GM18861 (cell line): ENCODE data around the gene RRH.
"Not testable (repeated sequence)": the region's sequence is repeated elsewhere in the genome, so short reads cannot be mapped to it uniquely, and the experiment has no call there.

Source experiments
- ATAC-seq: cut with Tn5 transposase; IDR thresholded peaks from one replicate; pipeline ENCODE4 v1.9.1; 2021; ENCODE audit not compliant: unreplicated experiment

The RRH gene

DNA sequence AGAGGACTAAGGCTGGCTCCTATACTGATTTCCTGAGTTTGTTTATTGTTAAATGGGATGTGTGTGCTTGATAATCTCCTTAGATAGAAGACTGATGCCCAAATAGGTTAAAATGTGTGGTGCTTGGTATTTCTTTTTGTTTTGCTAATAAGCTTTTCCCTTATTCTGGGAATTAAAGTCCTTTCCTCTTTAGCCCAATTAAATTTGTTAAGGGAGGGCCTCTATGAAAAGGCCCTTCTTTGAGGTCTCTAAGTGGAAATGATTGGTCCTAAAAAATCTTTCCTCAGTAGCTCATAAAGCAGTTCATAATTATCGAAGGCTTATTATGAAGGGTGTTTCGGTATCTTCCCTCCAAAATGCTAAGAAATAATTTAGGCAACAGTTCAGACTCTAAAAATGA is at the start of gene RRH:
Gene RRH (plus strand): TSS at position 301 of the 400 bp plus-strand sequence. CDS start 56 bp downstream, at position 357.
- no peak for ATAC-seq

GRCh38 chr4:109782092-109782491 is 45.7 kb upstream of the RRH start:
- ATAC-seq = not testable (repeated sequence)

DNA sequence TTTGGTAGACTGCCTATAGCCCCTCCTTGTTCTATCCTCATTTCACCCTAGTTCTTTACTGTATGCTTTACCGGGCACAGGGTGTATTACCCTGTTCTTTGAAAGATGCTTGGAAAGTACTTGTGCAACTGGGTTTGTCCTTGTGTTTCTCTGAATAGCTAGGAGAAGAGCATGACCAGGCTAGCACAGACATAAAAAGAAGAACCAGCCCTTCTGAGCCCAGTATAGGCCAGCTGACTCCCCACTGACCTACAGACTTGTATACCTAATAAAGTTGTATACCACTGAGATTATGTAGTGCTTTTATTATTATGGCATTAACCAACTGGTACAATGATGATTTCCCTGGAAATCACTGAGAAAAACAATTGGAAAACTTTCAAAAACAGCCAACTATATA is 40.9 kb upstream of the RRH start:
- ATAC-seq = no peak

- no peak for ATAC-seq
Observed at GRCh38 chr4:109787807-109788206, 40.0 kb upstream of the RRH start.

DNA sequence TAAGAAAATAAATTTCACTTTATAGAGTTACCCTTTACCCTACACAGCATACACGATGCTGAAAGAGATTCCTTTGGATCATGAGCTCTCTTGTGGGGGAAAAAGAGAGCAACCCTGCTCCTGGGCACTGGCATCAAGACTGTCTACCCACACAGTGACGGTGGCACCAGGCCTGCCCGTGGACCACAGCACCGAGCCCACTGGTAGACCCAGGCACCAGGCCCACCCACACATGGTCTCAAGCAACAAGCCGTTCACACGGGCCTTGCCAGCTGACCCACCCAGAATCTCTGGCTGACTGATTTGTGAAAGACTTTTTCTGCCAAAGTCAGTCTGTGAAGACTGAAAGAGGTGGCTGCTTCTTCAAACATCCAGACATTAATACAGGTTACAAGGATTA is 32.7 kb upstream of the RRH start:
- ATAC-seq = no peak

DNA sequence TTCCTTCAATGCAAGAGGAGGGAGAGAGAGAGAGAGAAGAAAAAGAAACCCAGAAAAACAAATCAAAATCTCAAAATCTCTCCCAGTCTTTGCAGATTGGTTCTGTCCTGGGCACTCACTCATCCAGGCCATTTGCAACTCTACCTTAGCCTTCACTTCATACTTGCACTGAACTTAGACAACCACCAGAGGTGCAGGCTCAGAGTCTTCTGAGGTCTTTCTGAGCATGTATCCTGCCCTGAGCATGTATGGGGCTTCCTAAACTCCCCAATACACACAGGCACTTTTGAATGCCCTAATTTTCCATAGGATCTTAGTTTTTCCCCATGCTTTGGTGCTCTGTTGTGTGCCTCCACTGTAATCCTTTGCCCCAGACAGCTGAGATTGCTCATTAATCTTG is 28.9 kb upstream of the RRH start:
- ATAC-seq = no peak

DNA sequence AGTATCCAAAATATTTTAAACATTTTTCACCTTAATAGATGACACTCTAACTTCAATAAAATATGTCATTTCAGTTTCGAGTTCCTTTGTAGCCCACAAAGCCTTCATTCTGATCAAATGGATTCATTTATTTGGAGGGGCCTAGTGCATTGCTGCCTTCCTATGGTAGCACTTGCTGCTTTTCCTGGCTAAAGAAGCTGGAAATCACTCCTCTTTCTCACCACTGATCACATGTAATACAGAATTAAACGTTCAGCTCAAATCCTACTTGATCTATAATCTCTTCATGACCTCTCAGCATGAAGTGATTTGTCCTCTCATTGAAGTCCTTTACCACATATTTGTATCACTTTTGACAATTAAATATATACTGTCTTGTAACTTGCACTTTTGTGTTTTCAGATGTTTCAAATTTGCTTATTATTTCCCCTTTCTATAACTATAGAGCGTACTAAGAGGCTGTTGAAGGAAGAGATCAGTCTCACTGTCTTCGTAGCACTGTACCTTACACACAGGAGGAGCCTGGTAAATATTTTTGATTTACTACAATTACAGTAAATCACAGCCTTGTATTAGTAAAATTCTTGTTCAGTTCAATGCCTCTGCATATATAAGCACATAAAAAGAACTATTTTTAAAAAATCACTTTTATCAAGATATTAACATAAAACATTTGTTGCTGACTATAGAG is 26.5 kb upstream of the RRH start:
- ATAC-seq = no peak

DNA sequence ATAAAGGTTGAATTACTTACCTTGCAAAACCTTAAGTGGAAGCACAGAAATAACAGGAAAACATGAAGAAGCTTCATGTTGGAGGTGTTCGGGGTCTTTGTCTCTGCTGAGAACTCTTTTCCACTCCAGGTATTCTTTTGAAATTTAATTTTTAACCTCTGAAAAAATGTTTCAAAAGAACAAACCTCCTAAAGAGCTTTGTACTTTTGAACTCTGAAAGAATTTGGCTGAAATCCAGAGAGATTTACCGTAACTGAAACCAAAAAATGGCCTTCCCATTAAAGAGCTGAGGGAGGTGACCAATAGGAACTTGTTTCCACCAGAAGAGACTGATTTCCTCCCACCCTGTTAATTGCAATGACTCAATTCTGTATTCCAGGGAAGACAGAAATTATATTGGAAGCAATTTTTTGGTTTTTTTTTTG is 25.9 kb upstream of the RRH start, which contains the start of gene CFI:
Gene CFI (minus strand): TSS at position 105 of the 425 bp plus-strand sequence. CDS start 28 bp downstream, at position 77.
- ATAC-seq = no peak

DNA sequence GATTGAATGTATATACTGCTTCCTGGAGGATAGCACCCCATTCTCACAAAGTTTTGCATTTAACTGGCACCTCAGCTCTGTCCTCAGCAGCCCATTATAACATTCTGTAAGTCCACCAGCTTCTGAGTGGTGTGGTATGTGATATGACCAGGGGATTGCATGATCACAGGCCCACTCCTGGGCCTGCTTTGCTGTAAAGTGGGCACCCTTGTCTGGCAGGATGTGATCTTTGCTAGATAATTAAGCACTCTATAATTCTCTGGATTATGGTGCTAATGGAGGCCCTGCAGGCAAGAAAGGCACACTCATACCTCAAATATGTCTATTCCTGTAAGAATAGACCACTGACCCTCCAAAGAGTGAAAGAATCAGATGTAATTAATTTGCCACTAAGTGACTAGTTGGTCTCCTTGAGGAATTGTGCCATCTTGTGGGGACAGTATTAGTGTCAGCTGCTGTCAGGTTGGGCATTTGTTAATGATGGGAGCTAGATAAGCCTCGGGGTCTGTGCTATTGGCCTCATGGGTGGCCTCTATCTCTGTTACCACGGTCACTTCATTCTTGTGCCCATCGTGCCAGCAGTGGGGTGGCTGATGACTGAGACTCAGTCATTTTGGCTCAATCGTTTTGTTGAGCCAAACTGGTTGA is 23.7 kb upstream of the RRH start:
- peak; percentile 74 for ATAC-seq

DNA sequence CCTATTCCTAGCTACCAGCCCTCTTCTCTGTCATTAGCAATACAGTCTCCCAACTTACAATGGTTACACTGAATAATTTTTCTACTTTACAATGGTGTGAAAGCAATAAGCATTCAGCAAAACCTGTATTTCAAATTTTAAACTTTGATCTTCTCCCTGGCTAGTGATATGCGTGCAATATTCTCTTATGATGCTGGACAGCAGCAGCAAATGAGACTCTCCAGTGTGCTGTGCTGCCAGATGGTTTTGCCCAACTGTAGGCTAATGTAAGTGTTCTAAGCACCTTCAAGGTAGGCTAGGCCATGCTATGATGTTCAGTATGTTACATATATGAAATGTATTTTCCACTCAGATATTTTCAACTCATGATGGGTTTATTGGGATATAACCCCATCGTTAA is 18.1 kb upstream of the RRH start:
- no peak for ATAC-seq

GRCh38 chr4:109810552-109811387 is 17.0 kb upstream of the RRH start:
- ATAC-seq = no peak

DNA sequence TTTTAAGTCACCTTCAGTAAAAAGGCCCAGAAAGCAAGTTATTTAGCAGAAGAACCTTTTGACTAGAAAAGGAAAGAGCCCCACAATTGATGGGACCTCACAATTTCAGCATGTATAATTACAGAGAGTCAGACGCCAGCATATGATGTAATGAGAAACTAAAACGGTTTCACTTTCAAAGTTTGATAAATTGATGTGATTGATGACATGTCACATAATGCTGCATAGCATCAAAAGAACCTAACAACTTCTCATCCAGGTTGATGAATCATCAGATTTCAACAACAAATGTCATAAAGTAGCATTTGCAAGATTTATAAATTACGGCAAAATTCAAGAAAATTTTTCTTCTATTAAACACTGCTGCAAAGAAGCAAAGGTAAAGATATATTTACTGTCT is 16.1 kb upstream of the RRH start:
- ATAC-seq = no peak

GRCh38 chr4:109815151-109816081 is 12.4 kb upstream of the RRH start, which contains the start of gene GAR1:
TSS of gene GAR1 (plus strand) at chr4:109815762. CDS start at chr4:109816165, 403 bp downstream.
- peak; percentile 98 for ATAC-seq

DNA sequence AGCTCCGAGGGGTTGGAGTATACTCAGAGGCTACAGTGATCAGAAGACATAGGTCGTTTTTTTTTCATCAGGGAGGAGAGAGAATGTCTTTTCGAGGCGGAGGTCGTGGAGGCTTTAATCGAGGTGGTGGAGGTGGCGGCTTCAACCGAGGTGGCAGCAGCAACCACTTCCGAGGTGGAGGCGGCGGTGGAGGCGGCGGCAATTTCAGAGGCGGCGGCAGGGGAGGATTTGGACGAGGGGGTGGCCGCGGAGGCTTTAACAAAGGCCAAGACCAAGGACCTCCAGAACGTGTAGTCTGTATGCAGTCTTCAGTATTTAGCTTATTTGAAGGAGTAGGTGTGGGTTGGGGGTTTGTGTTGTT is 11.7 kb upstream of the RRH start:
- no peak for ATAC-seq

DNA sequence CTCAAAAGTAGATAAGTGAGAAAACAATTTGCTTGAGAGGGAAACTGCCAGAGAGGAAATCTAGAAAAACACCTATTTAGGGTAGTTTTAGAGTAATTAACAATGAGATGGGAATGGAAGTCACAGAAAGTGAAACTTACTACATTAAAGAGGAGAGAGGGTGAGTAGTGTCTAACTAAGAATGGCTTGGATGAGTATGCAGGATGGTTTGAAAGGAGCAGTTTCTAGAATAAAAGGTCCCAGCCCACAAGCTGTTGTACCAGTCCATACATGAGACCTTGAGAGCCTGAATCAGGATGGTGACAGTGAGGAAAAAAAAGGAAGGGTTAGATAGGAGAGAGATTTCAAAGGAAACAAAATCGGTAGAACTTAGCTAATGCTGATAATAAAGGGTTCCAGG is 10.9 kb upstream of the RRH start:
- ATAC-seq = no peak

- no peak for ATAC-seq
Observed at GRCh38 chr4:109818268-109818667, 9.5 kb upstream of the RRH start.

DNA sequence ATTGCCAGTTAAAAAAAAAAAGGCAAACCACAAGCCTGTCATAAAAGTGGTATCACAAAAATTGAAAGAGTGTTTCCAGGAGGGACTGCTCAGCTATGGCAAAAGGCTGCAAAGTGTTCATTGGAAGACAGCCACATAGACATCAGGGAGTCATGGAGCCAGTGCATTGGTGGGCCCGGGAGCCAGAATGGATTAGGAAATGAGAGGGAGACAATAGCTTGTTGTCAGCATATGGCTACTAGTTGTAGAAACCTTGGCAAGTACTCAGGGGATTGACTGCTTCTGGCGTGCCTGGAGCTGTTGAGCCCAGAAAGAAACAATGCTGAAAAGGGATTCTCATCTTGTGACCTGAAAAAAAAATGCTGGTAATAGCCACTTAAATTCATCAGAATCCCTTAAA is 7.2 kb upstream of the RRH start:
- ATAC-seq = no peak

DNA sequence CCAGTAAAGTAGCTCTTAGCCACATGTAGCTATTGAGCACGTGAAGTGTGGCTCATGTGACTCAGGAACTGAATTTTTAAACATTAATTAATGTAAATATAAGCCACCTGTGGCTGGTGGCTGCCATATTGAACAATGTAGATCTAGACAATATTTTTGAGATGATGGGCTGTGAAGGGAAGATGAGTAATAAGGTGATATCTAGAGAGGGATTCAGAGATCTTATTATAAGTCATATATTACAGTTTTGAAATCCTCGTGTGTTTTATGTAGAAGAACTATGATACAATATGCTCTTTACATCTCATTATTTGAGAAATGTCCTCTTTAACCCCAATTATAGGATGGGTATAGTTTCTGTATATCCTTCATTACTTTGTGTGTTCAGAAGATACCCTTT is 6.6 kb upstream of the RRH start:
- ATAC-seq = no peak

GRCh38 chr4:109826719-109827118 is 1.1 kb upstream of the RRH start:
- peak; percentile 79 for ATAC-seq

DNA sequence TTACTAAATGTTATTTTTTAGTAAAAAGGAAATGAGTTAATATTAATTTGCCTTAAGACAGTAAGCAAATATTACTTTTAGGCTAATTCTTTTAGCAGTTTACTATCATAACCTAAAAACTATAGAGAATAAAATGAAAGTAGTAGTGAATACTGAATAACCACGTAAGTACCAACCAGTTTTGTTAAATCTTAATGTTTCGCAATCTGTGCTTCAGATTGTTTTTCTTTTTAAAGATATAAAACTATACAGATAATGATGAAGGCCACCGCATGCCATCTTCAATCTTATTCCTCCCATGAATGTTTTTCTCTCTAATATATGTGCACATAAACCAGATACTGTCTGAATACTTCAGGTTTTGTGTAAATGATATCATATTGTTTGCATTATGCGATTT is 6.0 kb downstream of the RRH start:
- ATAC-seq = no peak

GRCh38 chr4:109836985-109837384 is 9.2 kb downstream of the RRH start:
- no peak for ATAC-seq
